GM19025 (cell line): ENCODE data around the gene ZC3H7A.

Experiments used
- ATAC-seq: cut with Tn5 transposase; IDR thresholded peaks from one replicate; pipeline ENCODE4 v1.9.1; 2021; ENCODE audit warnings: mild to moderate bottlenecking, low read depth, moderate library complexity; ENCODE audit not compliant: unreplicated experiment

The ZC3H7A gene

DNA sequence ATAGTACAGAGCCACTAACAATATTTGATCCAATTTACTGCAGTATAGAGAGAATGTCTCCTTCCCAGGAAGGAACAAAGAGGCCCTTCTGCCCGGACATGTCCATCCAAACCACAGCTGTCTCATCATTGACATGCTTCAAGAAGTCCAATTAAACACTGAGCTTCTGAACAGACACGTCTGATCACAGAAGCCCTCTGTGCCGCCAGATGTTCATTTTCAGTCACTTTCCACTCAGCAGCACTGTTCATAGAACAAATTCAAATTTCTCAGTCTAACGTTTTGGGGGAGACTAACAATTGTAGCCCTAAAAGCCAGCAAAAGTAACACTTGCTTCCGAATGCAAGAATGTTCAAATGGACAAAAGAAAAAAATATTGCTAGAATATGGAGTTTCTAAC, 15.3 kb downstream of the ZC3H7A start:
- ATAC-seq = no peak

DNA sequence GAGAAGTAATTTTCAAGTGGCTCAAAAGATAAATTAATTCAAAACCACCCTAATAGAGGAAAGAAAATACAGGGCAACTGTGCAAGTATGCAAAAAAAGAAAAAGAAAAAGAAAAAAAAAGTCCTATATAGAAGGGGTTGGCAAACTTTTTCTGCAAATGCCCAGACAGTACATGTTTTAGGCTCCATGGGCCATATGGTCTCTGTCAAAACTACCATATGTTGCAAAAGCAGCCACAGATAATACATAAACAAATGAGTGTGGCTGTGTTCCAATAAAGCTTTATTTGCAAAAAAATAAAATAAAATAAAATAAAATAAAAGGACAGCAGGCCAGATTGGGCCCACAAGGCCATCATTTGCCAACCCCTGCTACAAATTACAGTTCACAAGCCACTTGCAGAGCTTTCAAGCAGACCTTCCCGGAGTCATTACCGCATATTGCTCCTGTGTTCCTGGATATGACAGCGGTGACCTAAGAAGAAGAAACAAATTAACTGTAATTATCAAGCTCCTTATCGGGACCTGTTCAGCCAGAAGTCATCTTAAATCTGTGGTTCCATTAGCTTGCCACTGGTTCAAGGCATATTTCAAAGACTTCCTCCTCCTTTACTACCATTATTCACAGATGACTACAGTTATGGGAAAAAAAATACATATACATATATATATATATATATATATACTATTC, 15.9 kb downstream of the ZC3H7A start:
- ATAC-seq = no peak

DNA sequence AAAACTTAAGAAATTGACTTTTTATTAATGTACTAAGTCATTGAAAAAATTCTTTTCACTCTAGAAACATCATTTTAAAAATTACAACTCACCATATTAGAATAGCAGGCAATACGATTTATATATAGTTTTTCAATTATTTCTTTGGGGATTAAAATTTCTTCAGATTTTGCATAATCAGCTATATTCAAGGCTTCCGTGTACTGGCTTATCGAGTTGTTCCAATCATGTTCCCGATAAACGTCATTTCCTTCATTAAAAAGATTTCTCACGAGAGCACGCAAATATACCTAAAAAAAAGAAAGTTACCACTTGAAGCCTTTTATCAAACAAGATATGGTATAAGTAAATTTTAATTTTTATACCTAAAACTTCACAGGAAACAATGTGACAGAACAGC, 18.0 kb downstream of the ZC3H7A start:
- ATAC-seq = no peak

DNA sequence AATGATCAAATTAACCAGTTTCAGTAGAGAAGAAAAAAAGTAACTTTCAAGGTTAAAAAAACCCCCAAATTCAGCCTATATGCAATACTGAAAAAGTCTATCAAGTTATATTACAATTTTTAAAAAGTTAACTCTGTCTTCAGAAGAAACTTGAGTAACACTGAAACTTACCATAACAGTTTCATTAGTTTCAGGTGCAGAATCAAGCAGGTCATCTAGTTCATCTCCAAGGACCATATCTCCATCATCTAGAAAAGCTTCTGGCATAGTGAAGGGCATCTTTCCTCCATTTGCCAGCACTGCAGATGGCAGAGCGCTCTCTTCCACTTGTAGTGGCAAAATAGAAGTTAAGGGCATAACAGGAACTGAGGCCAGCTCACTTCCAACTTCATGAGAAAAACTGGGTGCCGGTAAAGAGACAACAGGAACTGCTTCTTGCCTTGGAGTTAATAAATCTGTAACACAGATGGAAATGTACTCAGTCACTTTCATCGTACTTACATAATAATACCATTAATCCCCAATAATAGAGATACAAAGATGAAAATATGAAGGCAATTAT, 22.9 kb downstream of the ZC3H7A start:
- no peak for ATAC-seq

DNA sequence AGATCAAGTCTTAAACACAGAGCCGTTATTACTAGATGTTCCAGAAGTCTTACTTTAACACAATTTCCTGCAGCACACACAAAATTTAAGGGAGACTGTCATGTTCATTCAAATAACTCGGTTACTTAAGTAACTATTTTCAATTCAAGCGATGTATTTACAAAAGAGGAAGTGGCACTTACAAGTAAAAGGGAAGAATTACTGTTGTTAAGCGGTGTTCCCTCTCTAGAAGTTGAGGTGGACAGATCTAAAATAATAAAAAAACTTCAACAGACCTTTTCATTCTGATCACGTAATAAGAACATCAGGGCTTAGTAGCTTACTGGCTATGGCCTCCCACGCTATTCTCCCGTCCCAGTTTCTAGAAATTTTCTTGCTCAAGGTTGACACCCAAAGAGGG, 28.2 kb downstream of the ZC3H7A start:
- no peak for ATAC-seq

DNA sequence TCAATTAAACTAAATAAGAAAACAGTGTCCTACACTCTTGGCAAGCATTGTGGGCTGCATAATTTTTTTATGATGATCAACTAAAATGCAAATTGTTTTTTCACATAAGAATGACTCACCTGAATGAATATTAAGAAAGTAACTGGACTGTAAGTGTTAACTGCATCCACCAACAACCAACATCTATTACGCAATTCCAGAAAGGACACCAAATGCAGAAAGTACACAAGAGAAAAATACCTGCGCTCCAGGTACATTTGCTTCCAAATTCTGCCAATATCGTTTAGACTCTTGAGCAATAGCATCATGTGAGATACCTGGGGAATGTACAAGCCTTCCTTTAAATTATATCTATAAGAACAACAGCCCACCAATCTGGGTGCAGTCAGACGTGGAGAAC, 34.6 kb downstream of the ZC3H7A start:
- no peak for ATAC-seq

DNA sequence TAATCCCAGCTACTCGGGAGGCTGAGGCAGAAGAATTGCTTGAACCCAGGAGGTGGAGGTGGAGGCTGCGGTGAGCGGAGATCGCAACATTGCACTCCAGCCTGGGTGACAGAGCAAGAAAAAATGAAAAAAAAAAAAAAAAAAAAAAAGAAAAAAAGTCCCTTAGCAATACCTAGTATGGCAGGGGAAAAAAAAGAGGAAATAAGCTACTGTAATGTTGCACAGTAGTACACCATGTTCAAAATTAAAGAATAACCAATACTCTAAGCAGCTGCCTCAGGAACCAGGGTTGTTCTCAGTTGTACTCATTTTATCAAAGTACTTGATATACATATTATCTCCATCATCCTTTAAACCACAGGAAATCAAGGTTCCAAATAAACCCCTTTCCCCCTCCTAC, 37.1 kb downstream of the ZC3H7A start:
- no peak for ATAC-seq

DNA sequence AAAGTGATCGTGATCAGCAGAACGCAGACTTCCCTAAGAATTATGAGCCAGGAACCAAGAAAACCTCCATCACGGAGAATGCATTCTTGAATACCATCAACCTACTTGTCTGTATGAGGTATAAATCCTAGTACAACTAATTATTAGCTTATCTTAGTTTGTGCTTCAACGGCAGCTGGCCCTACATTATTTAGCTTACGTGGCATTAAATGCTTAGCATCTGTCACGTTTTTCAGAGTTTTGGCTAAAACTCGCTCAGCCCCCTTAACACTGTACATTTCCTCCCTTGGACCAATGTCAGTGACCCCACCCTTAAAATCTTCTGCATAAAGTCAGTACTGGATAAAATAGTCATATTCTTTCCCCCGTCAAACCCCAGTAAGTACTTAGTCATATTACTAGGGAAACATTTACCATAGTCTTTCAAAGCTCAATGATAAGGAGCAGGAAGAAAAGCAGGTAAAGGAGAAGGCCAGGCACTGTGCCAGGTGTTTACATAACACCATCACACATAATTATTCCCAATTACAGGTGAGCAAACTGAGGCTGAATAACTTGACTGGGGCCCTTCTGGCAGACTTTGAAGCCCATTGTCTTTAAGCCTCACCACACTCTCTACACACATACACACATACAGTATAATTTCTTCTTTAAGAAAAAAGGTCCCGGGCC, 37.8 kb downstream of the ZC3H7A start:
- no peak for ATAC-seq

DNA sequence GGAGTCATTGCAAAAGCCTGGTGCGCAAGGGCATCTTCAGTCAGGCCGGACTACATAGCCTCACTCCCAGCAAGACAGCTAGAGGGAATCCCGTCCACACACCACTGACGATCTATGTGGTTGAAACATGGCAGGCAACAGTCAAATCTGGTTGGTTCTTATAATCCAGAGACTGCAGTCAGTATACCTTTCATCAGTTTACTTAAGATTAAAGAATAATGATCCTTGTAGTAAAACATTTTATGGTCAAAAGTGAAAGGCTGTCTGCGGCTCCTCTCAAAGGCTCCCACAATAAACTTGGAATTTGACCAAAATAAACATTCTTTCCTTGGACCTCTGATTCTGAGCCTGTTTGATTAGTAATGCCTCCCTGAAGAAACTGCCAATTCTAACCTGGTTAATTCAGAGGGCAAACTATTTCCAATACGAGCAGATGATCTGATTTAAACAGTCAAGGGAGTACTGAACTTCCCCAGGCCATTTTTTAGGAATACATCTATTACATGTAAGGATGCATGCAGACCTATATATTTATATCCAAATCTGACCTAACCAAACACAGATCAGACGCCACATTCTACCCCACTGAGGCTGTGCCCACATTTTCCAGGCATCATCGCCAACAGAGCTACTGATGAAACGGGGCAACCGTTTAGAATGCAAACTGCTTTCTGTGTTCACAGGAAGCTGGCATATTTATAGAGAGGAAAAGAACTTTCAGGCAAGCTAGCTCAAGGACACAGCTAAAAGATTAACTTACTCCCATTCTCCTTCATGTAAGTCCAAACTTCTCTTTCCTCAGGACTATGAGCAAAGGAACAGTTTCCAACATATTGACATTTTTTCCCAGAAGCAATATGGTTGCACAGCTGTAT, 39.1 kb downstream of the ZC3H7A start:
- no peak for ATAC-seq

DNA sequence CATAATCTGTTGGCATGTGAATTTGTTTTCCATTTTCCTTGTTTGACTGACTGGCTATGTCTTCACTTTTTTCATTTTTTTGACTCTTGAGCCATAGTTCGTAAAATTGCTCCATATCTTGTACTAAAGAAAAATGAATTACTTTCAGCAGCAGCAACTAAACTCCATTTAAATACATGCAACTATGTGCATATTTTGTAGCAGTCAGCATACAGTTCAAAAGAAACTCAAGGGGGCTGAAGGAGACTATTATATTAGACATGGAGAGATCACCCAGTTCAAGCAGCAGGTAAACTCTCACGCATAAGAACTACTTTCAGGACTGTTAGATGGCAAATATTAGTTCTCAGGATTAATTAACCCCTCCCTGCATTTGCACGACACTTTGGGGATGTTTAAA, 40.8 kb downstream of the ZC3H7A start:
- no peak for ATAC-seq

DNA sequence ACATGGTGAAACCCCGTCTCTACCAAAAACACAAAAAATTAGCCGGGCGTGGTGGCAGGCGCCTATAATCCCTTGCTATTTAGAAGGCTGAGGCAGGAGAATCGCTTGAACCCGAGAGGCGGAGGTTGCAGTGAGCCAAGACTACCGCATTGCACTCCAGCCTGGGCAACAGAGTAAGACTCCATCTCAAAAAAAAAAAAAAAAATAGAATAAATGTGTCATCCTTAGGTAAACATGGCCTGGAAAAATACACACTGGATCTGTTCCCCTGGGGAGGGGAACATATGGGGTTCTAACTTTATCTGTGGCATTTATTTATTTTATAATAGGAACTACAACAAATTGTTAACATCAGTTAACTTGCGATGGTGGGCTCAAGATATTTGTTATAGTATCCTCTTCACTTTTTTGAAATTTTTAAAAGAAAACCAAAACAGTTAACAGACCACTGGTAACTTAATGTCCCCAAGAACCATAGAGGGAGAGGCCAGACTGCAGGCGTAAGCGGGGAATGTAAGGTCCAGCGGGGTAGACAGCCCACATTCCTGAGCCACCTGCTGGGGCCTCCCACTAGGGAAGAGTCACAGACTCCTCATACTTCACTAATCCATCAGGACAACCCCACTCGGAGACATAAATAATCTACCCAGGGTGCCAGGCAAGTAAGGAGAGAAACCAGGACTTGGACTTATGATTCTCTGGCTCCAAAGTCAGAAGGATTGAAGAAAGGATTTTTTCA, 41.9 kb downstream of the ZC3H7A start:
- ATAC-seq = no peak

DNA sequence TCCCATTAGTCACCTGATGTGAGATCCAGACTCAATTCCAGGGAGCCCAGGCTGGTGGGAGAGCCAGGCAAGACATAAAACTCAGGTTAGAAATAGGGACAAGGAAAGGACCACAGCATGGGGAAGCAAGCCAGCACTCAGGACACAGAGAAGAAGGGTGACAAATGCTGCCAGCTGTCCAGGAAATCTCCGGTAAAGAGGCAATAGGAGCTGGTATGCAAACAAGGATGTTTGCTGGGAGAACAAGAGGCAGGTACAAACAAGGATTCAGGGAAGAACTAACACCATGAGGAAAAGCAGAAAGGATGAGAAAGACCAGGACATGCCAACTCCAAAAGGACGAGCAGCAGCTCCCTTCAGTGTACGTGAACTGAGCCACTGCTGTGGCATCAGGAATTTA, 44.2 kb downstream of the ZC3H7A start:
- ATAC-seq = no peak

DNA sequence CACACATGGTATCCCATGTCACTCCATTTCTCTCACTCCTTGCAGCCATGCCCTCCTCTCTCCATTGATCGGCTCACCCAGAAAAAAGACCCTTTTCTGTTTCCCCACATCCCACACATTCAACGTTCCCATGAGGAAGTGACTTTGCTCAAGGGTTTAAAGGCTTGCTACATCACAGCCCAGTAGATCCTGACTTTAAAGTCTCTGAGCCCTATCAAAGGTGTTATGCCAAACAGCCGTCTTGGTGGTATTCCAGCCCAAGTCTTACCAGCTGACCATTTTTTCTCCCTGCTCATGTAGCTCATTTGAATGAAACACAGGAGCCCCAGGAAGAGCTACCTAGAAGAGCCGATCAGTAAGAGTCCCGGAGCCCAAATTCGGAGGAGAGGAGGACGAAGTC, 47.0 kb downstream of the ZC3H7A start:
- no peak for ATAC-seq

DNA sequence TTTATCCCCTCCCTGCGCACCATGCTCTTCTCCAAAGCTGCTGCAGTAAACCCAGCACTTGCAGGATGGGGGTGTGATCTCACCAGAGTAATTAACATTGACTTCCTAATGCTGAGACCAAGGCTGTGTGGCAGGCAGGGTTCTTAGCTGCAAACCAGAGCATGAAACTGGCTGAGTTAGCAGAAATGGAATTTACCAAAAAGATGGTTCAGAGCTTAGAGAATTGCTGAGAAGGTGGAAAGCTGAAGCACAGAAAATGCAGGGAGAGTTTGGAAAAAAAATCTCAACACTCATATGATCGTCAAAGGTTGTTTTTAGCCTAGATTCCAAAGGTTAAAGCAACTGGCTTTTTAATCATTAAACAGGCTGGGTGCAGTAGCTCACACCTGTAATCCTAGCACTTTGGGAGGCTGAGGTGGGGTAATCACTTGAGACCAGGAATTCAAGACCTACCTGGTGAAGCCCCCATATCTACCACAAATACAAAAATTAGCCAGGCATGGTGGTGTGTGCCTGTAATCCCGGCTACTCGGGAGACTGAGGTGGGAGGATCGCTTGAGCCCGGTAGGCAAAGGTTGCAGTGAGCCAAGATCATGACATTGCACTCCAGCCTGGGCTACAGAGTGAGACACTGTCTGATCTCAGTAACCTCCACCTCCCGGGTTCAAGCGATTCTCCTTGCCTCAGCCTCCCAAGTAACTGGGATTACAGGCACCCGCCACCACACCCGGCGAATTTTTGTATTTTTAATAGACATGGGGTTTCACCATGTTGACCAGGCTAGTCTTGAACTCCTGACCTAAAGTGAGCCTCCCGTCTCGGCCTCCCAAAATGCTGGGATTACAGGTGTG, 48.4 kb downstream of the ZC3H7A start:
- ATAC-seq = no peak

DNA sequence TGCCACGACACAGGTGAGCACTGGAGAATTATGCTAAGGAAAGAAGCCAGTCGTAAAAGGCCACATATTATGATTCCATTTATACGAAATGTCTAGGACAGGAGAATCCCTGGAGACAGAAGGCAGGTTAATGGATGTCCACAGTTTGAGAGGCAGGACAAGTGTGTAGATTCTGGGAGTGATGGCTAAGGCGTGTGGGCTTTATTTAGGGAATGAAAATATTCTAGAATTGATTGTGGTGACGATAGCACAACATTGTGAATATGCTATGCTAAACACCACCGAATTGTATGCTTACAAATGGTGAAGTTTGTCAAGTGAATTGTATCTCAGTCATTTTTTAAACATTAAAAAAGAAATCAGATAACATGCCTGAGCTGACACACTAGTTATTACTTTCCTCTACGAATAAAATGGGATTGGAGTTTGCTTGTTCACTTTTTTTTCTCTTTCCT, 49.1 kb downstream of the ZC3H7A start:
- no peak for ATAC-seq

DNA sequence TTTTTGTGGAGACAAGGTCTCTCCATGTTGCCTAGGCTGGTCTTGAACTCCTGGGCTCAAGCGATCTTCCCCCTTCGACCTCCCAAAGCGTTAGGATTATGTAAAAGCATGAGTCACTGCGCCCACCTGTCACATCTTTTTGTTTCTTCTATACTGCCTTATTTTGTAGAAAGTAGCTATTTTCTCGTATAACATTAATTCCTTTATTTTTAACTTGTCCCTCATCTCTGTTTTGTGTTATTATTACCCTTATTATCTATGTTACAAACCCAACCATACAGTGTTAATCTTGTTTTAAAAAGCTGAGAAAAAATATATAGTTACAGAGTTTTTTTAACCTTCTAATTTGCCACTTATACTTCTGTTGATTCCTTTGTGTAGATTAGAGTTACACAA, 53.0 kb downstream of the ZC3H7A start:
- no peak for ATAC-seq

DNA sequence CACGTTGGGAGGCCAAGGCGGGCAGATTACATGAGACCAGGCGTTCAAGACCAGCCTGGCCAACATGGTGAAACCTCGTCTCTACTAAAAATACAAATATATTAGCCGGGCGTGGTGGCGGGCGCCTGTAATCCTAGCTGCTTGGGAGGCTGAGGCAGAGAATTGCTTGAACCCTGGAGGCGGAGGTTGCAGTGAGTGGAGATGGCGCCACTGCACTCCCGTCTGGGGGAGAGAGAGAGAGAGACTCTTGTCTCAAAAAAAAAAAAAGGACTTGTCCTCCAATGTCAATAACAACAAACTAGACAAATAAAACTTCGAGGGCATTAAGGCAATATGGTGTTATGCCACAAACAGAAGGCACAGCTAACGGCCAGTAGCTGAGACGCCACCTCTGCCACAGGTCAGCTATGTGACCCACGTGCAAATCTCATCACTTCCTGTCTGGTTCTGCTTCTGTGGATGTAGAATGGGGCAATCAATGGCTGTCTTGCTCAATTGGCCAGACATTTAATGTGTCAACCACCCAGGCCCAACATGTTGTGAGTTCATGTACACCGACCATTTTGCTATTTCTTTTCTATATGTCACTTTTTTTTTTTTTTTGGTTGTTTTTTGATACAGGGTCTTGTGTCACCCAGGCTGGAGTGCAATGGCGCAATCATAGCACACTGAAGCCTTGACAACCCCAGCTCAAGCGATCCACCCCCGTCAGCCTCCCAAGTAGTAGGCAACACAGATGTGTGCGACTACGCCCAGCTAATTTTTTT, 53.6 kb downstream of the ZC3H7A start:
- no peak for ATAC-seq

DNA sequence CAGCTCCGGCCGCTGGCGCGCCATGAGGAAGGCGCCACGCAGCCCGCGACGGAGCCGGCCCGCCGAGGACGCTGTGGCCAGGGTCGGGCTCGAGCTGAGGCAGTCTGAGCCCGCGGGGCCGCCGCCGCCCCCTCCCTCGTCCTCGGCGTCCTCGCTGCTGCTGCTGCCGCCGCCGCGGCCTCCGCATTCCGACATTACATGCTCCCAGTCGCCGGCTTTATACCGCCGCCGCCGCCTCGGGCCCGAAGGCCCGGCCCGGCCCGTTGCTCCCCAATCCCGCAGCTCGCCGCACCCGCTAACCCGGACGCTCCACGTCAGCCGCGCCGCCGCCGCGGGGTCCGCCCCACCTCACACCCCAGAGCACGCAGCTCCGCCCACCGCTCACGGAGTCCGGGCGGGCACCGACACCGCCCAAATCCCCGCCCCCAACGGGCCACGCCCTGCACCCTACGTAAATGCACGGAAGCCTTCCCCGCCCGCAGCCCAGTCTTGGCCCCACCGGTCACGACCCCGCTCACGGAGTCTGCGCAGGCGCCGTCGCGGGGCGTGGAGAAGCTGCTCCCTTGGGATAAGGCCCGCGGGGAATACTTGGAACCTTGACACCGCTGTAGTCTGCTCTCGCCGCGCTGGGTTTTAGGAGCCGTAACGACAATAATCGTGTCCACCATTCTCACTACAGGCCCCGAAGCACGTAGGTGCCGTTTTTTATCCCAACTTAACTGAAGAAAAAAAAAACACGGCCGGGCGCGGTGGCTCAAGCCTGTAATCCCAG, 54.3 kb downstream of the ZC3H7A start, which contains the start of gene TXNDC11:
TXNDC11 (minus strand) TSS at position 322 of the 772 bp plus-strand sequence; CDS start at position 195, 127 bp downstream.
- ATAC-seq = peak; percentile 90
